BLaER1 treated with 17β-estradiol and CSF1 and Interleukin-3, amounts not matched to agents 10 nM and 100 nM (cell line): ENCODE data around the gene EIF3I.
"Not testable (repeated sequence)": the region's sequence is repeated elsewhere in the genome, so short reads cannot be mapped to it uniquely, and the experiment has no call there.

ENCODE experiments used
- H3K27ac ChIP-seq, 11 experiments: shearing (Covaris generic); formaldehyde crosslinking; 2 replicates each; pipeline ENCODE4 v1.8.1; 2022
- H3K27me3 ChIP-seq, 11 experiments: shearing (Covaris generic); formaldehyde crosslinking; 2 replicates each; pipeline ENCODE4 v1.8.1; 2022
- H3K36me3 ChIP-seq, 11 experiments: shearing (Covaris generic); formaldehyde crosslinking; 2 replicates each; pipeline ENCODE4 v1.8.1; 2022
- H3K4me1 ChIP-seq, 10 experiments: shearing (Covaris generic); formaldehyde crosslinking; 2 replicates each; pipeline ENCODE4 v1.8.1; 2022
- H3K4me2 ChIP-seq, 11 experiments: shearing (Covaris generic); formaldehyde crosslinking; 2 replicates each; pipeline ENCODE4 v1.8.1; 2022
- H3K4me3 ChIP-seq, 10 experiments: shearing (Covaris generic); formaldehyde crosslinking; 2 replicates each; pipeline ENCODE4 v1.8.1; 2022
- H3K9ac ChIP-seq, 11 experiments: shearing (Covaris generic); formaldehyde crosslinking; 2 replicates each; pipeline ENCODE4 v1.8.1; 2022
- H3K9me3 ChIP-seq, 11 experiments: shearing (Covaris generic); formaldehyde crosslinking; replicated peaks in 1 of 11; 2 replicates each; pipeline ENCODE4 v1.8.1; 2022
- H4K20me1 ChIP-seq, 11 experiments: shearing (Covaris generic); formaldehyde crosslinking; 2 replicates each; pipeline ENCODE4 v1.8.1; 2022
- Cebpa-rat ChIP-seq, 11 experiments: shearing (Covaris generic); IDR thresholded peaks; 2 replicates each; pipeline ENCODE4 v1.8.1; 2022

EIF3I gene

DNA sequence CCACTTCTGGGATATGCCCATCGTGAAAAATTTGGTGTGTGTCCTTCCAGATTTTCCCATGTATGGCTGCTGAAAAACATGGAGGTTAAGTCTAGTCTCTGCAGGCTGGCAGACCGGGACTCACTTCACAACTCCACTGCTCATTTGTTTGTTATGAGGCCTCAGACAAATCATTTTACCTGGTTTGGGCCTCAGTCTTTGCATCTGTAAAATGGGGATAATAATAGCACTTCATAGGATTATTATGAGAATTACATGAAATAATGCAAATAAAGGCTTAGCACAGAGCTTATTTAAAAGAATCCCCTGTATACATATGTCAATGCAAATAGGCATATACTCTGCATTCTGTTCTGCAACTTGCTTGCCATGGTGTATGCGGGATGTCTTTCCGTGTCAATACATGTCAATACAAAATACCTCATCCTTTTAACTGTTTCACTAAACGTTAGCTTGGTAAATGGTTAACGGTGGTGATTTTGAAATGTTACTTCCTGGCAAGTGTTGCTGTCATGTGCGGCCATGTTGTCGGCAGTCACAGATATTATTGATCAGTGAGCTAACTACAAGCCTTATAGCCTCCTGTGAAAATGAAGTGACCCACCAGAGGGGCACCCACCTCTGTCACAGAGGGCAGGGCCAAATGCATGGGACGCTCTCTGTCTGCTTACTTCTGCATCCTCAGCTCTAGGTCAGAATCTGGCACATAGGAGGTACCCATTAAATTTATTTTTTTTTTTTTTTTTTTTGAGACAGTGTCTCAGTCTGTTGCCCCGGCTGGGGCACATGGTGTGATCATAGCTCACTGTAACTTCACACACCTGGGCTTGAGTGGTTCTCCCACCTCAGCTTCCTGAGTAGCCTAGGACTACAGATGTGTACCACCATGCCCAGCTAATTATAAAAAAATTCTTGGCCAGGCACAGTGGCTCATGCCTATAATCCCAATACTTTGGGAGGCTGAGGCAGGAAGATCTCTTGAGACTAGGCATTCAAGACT, 33.2 kb downstream of the EIF3I start:
- peak overlapping the region in 2 of 11 experiments; percentile 79 to 89; a peak in 2 of 22 replicates for H3K27ac ChIP-seq
- H3K4me3 ChIP-seq = no peak overlapping the region
- H3K4me2 ChIP-seq = peak overlapping the region in 3 of 11 experiments; percentile 96 to 98 (median 97); a peak in 4 of 22 replicates
- TF ChIP-seq Cebpa-rat (IDR thresholded peaks at IDR 0.05) = no peak
- peaks cover 39 to 74% (median 49%) of the 10 kb centered on the region in 10 experiments for H3K4me1 ChIP-seq
- no peaks in the 10 kb centered on the region for H3K36me3 ChIP-seq
- no peak overlapping the region for H3K9ac ChIP-seq
- no peaks in the 10 kb centered on the region for H4K20me1 ChIP-seq
- H3K27me3 ChIP-seq = peaks cover 0 to 6% (median 0%) of the 10 kb centered on the region in 11 experiments; a peak in 1 of 22 replicates
- H3K9me3 ChIP-seq = no peaks in the 10 kb centered on the region

GRCh38 chr1:32256473-32257226, 34.4 kb downstream of the EIF3I start:
- Histone ChIP-seq H3K27ac (no peak overlapping the region; a peak in 1 of 22 replicates), H3K4me1 (peaks cover 27 to 62% (median 36%) of the 10 kb centered on the region in 10 experiments), H3K27me3 (no peaks in the 10 kb centered on the region), H3K9me3 (no peaks in the 10 kb centered on the region), H3K4me2 (peak overlapping the region in 3 of 11 experiments; percentile 1 to 13 (median 12); a peak in 4 of 22 replicates), H3K4me3 (no peak overlapping the region), H3K9ac (no peak overlapping the region), H3K36me3 (no peaks in the 10 kb centered on the region), H4K20me1 (no peaks in the 10 kb centered on the region)
- TF ChIP-seq Cebpa-rat (IDR thresholded peaks at IDR 0.05) = no peak

GRCh38 chr1:32257227-32257508, 35.0 kb downstream of the EIF3I start:
- no peaks in the 10 kb centered on the region for H3K27me3 ChIP-seq
- H3K4me3 ChIP-seq = no peak overlapping the region
- no peak overlapping the region for H3K27ac ChIP-seq
- H3K9me3 ChIP-seq = no peaks in the 10 kb centered on the region
- H4K20me1 ChIP-seq = no peaks in the 10 kb centered on the region
- peaks cover 22 to 56% (median 31%) of the 10 kb centered on the region in 10 experiments for H3K4me1 ChIP-seq
- TF ChIP-seq Cebpa-rat (IDR thresholded peaks at IDR 0.05) = no peak
- no peaks in the 10 kb centered on the region for H3K36me3 ChIP-seq
- peak overlapping the region in 3 of 11 experiments; percentile 1 to 13 (median 12); a peak in 4 of 22 replicates for H3K4me2 ChIP-seq
- H3K9ac ChIP-seq = no peak overlapping the region

- H3K4me2 ChIP-seq = peak overlapping the region in 10 of 11 experiments; percentile 7 to 87 (median 77); a peak in 18 of 22 replicates
- peak overlapping the region in 5 of 11 experiments; percentile 29 to 77 (median 71); a peak in 7 of 22 replicates for H3K9ac ChIP-seq
- not testable (repeated sequence) for H4K20me1 ChIP-seq, H3K9me3 ChIP-seq, H3K36me3 ChIP-seq, H3K4me3 ChIP-seq, H3K27me3 ChIP-seq
- peaks cover 23 to 52% (median 46%) of the 10 kb centered on the region in 10 experiments for H3K4me1 ChIP-seq
- peak overlapping the region in 8 of 11 experiments; percentile 25 to 89 (median 77); a peak in 14 of 22 replicates for H3K27ac ChIP-seq
Measured at GRCh38 chr1:32263236-32263593, 41.0 kb downstream of the EIF3I start.

DNA sequence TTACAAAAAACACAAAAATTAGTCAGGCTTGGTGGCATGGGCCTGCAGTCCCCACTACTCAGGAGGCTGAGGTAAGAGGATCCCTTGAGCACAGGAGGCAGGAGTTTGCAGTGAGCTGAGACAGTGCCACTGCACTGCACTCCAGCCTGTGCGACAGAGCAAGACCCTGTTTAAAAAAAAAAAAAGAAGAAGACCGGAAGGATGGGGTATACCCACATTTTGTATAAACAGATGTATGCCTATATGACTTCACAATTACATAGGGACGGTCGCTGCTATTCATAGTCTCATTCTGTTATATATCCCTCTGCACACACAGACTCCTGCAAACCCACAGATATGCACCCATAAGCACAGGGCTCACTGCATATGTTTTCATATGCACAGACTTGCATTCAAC, 41.5 kb downstream of the EIF3I start:
- Histone ChIP-seq H3K27ac (peak overlapping the region in 8 of 11 experiments; percentile 55 to 89 (median 77); a peak in 17 of 22 replicates), H3K9me3 (no peaks in the 10 kb centered on the region), H3K4me2 (peak overlapping the region; percentile 7 to 87 (median 77)), H3K4me3 (peak overlapping the region in 1 of 10 experiments; percentile 7; a peak in 1 of 20 replicates), H3K9ac (peak overlapping the region in 7 of 11 experiments; percentile 25 to 77 (median 71); a peak in 11 of 22 replicates), H3K4me1 (peaks cover 23 to 51% (median 46%) of the 10 kb centered on the region in 10 experiments), H4K20me1 (no peaks in the 10 kb centered on the region), H3K27me3 (no peaks in the 10 kb centered on the region), H3K36me3 (no peaks in the 10 kb centered on the region)
- no peak for TF ChIP-seq Cebpa-rat (IDR thresholded peaks at IDR 0.05)

DNA sequence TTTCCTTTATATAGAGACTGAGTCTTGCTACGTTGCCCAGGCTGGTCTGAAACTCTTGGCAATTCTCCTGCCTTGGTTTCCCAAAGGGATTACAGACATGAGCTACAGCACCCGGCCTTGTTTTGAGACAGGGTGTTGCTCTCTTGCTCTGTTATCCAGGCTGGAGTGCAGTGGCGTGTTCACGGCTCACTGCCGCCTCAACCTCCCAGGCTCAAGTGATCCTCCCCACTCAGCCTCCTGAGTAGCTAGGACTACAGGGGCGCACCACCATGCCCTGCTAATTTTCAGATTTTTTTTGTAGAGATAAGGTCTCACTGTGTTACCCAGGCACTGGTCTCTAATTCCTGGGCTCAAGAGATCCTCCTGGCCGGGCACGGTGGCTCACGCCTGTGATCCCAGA, 43.6 kb downstream of the EIF3I start:
- no peaks in the 10 kb centered on the region for H3K36me3 ChIP-seq
- no peak overlapping the region for H3K4me3 ChIP-seq
- H3K27me3 ChIP-seq = no peaks in the 10 kb centered on the region
- H3K9ac ChIP-seq = peak overlapping the region in 6 of 11 experiments; percentile 47 to 77 (median 72); a peak in 10 of 22 replicates
- H3K4me1 ChIP-seq = peaks cover 23 to 51% (median 46%) of the 10 kb centered on the region in 10 experiments
- H4K20me1 ChIP-seq = no peaks in the 10 kb centered on the region
- H3K27ac ChIP-seq = peak overlapping the region in 9 of 11 experiments; percentile 23 to 89 (median 73); a peak in 17 of 22 replicates
- no peak for TF ChIP-seq Cebpa-rat (IDR thresholded peaks at IDR 0.05)
- H3K4me2 ChIP-seq = peak overlapping the region; percentile 7 to 87 (median 77); a peak in 20 of 22 replicates
- H3K9me3 ChIP-seq = no peaks in the 10 kb centered on the region

- Histone ChIP-seq H3K36me3 (no peaks in the 10 kb centered on the region), H3K27me3 (no peaks in the 10 kb centered on the region), H3K4me1 (peaks cover 23 to 54% (median 47%) of the 10 kb centered on the region in 10 experiments), H3K9me3 (no peaks in the 10 kb centered on the region), H3K27ac (peak overlapping the region in 8 of 11 experiments; percentile 17 to 71 (median 52); a peak in 14 of 22 replicates), H3K4me2 (peak overlapping the region in 9 of 11 experiments; percentile 9 to 66 (median 41); a peak in 14 of 22 replicates), H3K4me3 (no peak overlapping the region), H4K20me1 (no peaks in the 10 kb centered on the region), H3K9ac (peak overlapping the region in 3 of 11 experiments; percentile 21 to 39 (median 23); a peak in 4 of 22 replicates)
- TF ChIP-seq Cebpa-rat (IDR thresholded peaks at IDR 0.05) = no peak
Measured at GRCh38 chr1:32266921-32267591, 44.8 kb downstream of the EIF3I start.

GRCh38 chr1:32269744-32270143, 47.5 kb downstream of the EIF3I start:
- H3K36me3 ChIP-seq = peaks cover 0 to under 1% (median 0%) of the 10 kb centered on the region in 11 experiments; a peak in 1 of 22 replicates
- H3K9ac ChIP-seq = no peak overlapping the region
- H3K4me2 ChIP-seq = no peak overlapping the region
- no peak overlapping the region for H3K27ac ChIP-seq
- peaks cover 10 to 55% (median 52%) of the 10 kb centered on the region in 10 experiments for H3K4me1 ChIP-seq
- no peaks in the 10 kb centered on the region for H4K20me1 ChIP-seq
- no peak overlapping the region for H3K4me3 ChIP-seq
- no peaks in the 10 kb centered on the region for H3K27me3 ChIP-seq
- TF ChIP-seq Cebpa-rat (IDR thresholded peaks at IDR 0.05) = no peak
- H3K9me3 ChIP-seq = no peaks in the 10 kb centered on the region
